Measurements from ENCODE around the gene DVL3.
A peak's percentile ranks its signal among the peaks of the same experiment; 100 is the strongest.

Gene DVL3

GRCh38 chr3:184171562-184171961, 16.4 kb downstream of the DVL3 start:
- no peak overlapping the region for H3K27ac ChIP-seq
- DNase-seq, result no peak
- no peak overlapping the region for H3K4me3 ChIP-seq (ENCODE audit: low read depth, low read length)
- no peak for TF ChIP-seq CTCF (IDR thresholded peaks at IDR 0.05; ENCODE audit: low read depth, low read length)
- H3K9me3 ChIP-seq (ENCODE audit: severe bottlenecking), result no peaks in the 10 kb centered on the region
- no peaks in the 10 kb centered on the region for H3K27me3 ChIP-seq (ENCODE audit: insufficient read depth, low read depth, severe bottlenecking)
- H3K36me3 ChIP-seq, result peaks cover 64% of the 10 kb centered on the region

GRCh38 chr3:184172681-184173373, 17.6 kb downstream of the DVL3 start:
- Histone ChIP-seq H3K9me3 (ENCODE audit: severe bottlenecking) (no peaks in the 10 kb centered on the region), H3K27me3 (ENCODE audit: insufficient read depth, low read depth, severe bottlenecking) (no peaks in the 10 kb centered on the region), H3K27ac (no peak overlapping the region), H3K36me3 (peaks cover 63% of the 10 kb centered on the region), H3K4me3 (ENCODE audit: low read depth, low read length) (no peak overlapping the region)
- DNase-seq, result no peak
- no peak for TF ChIP-seq CTCF (IDR thresholded peaks at IDR 0.05; ENCODE audit: low read depth, low read length)

GRCh38 chr3:184173374-184173722, 18.2 kb downstream of the DVL3 start:
- no peak for DNase-seq
- TF ChIP-seq CTCF (IDR thresholded peaks at IDR 0.05; ENCODE audit: low read depth, low read length), result no peak
- no peak overlapping the region for H3K4me3 ChIP-seq (ENCODE audit: low read depth, low read length)
- H3K27me3 ChIP-seq (ENCODE audit: insufficient read depth, low read depth, severe bottlenecking), result no peaks in the 10 kb centered on the region
- peaks cover 63% of the 10 kb centered on the region for H3K36me3 ChIP-seq
- H3K9me3 ChIP-seq (ENCODE audit: severe bottlenecking), result no peaks in the 10 kb centered on the region
- H3K27ac ChIP-seq, result no peak overlapping the region

- DNase-seq, result no peak
- Histone ChIP-seq H3K9me3 (ENCODE audit: severe bottlenecking) (no peaks in the 10 kb centered on the region), H3K4me3 (ENCODE audit: low read depth, low read length) (no peak overlapping the region; the same call in 1 of the 2 replicates), H3K27ac (peak overlapping the region; percentile 37), H3K27me3 (ENCODE audit: insufficient read depth, low read depth, severe bottlenecking) (no peaks in the 10 kb centered on the region), H3K36me3 (peaks cover 63% of the 10 kb centered on the region)
- no peak for TF ChIP-seq CTCF (IDR thresholded peaks at IDR 0.05; ENCODE audit: low read depth, low read length)
Observed at GRCh38 chr3:184174284-184174645, 19.1 kb downstream of the DVL3 start.

- no peaks in the 10 kb centered on the region for H3K9me3 ChIP-seq (ENCODE audit: severe bottlenecking)
- H3K27me3 ChIP-seq (ENCODE audit: insufficient read depth, low read depth, severe bottlenecking), result no peaks in the 10 kb centered on the region
- no peak for TF ChIP-seq CTCF (IDR thresholded peaks at IDR 0.05; ENCODE audit: low read depth, low read length)
- H3K4me3 ChIP-seq (ENCODE audit: low read depth, low read length), result peak within 1 kb of the TSS; percentile 91
- H3K36me3 ChIP-seq, result peaks cover 65% of the 10 kb centered on the region
- peak within 1 kb of the TSS; percentile 97 for H3K27ac ChIP-seq
- DNase-seq, result peak; percentile 97
Observed at GRCh38 chr3:184174646-184175492, 19.7 kb downstream of the DVL3 start, which contains the start of gene AP2M1. AP2M1 (plus strand) TSS chr3:184174855; CDS start chr3:184176994, 2,139 bp downstream.
